ENCODE measurements around the gene DBP.

DNA sequence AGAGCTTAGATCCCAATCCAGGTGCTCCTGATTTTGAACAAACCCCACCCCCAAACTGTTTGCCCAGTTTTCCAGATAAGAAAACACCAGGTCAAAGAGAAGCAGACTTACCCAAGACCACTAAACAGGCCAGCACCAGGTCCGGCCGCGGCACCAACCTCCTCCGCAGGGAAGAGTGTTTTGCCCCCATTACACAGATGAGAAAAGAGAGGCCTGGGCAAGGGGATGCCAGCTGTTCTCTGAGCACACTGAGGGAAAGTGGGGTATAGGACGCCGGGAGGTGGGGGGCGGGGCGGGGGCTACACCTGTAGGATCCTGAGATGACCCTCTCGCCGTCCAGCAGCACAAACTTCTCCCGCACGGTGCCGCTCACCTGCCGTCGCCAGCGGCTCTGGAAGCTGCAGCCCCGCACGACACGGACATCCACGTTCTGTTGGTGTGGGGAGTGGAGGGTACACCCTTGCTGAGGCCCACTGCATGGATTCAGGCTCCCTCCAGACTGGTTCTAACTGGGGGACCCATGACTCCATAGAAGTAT lies 27.5 kb downstream of the DBP start:
- TF ChIP-seq, protein P1, sequence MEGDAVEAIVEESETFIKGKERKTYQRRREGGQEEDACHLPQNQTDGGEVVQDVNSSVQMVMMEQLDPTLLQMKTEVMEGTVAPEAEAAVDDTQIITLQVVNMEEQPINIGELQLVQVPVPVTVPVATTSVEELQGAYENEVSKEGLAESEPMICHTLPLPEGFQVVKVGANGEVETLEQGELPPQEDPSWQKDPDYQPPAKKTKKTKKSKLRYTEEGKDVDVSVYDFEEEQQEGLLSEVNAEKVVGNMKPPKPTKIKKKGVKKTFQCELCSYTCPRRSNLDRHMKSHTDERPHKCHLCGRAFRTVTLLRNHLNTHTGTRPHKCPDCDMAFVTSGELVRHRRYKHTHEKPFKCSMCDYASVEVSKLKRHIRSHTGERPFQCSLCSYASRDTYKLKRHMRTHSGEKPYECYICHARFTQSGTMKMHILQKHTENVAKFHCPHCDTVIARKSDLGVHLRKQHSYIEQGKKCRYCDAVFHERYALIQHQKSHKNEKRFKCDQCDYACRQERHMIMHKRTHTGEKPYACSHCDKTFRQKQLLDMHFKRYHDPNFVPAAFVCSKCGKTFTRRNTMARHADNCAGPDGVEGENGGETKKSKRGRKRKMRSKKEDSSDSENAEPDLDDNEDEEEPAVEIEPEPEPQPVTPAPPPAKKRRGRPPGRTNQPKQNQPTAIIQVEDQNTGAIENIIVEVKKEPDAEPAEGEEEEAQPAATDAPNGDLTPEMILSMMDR (IDR thresholded peaks at IDR 0.05), result no peak
- no peak for TF ChIP-seq POLR2A (IDR thresholded peaks at IDR 0.05)
